ENCODE data around the gene C12orf56.
"Not testable (repeated sequence)": the region's sequence is repeated elsewhere in the genome, so short reads cannot be mapped to it uniquely, and the experiment has no call there.

C12orf56 gene

DNA sequence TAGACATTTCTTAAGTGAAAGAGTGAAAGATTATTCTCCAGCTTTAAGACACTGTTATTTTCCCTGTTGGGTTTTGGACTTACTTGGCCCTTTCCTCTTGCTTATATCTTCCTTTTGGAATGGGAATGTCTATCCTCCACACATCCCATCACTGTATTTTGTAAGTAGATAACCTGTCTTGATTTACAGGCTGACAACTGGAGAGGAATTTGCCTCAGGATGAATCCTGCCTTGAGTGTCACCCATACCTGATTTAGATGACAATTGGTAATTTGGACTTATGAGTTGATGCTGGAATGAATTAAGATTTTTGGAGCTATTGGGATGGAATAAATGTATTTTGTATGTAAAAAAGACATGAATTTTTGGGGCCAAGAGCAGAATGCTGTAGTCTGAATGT lies 94.3 kb downstream of the C12orf56 start:
- DNase-seq, result no peak

DNA sequence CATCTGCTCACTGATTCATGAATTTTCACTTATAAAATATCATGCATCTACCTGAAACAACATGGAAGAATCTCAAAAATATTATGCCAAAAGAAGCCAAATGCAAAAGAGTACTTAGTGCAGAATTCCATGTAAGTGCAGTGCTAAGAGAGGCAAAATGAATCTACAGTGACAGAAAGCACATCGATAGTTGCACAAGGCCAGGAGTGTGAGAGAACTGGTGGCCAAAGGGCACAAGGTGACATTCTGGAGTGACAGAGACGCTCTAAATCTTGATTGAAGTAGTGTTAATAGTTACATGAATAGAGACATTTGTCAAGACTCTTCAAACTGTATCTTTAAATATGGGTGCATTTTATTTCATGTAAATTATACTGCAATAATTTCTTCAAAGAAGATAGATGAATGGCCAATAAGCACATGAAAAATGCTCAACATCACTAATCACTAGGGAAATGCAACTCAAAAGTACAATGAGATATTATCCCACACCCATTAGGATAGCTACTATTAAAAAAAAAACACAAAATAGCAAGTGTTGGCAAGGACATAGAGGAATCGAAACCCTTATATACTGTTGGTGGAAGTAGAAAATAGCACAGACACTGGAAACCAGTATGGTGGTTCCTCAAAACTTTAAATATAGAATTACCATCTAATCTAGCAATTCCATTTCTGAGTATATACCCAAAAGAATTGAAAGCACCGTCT lies 96.7 kb downstream of the C12orf56 start:
- DNase-seq, result no peak

DNA sequence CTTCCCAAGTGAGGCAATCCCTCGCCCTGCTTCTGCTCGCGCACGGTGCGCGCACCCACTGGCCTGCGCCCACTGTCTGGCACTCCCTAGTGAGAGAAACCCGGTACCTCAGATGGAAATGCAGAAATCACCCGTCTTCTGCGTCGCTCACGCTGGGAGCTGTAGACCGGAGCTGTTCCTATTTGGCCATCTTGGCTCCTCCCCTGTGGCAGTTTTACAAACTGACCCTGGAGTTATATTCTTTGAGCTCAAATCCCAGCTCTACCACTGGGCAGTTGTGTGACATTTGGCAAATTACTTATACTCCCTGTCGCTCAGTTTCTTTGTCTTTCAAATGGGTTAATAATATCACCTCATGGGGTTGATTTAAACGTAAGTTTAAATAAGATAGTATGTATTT lies 97.4 kb downstream of the C12orf56 start:
- DNase-seq, result not testable (repeated sequence)

DNA sequence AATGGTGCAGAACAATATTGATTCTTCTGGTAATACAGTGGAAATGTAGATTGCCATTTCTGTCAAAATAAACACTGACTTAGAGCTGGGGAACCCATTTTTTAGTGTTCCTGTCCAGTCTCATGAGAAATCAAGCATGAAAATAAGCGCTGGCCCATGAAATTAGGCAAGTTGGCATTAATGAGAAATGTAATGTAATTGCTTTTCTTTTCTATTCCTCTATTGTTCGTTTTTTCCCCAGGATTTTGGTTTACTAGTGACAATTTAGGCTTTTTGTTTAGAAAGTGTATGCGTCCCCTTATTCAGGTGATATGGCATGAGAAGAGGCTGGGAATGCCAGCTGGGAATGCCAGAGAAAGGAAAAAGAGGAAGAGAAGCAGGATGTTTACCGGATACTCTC lies 104.0 kb downstream of the C12orf56 start:
- no peak for DNase-seq

DNA sequence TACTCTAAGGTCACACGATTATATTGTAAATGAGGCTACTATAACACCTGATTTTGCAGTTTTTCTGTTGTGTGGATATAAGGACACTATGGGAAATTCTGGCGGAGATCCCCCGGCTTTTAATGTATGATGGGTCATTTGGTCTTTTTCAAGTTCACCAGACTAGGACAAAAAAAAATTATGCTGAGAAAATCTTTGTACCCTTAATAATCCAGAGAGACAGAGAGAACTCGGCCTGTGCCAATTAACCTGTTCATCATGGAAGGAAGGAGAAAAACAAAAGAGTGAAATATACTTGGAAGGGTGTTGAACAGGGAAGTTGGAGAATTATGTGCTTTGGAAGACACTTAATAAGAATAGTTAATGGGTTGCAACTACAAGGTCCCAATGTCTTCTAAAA lies 106.3 kb downstream of the C12orf56 start:
- DNase-seq, result no peak

DNA sequence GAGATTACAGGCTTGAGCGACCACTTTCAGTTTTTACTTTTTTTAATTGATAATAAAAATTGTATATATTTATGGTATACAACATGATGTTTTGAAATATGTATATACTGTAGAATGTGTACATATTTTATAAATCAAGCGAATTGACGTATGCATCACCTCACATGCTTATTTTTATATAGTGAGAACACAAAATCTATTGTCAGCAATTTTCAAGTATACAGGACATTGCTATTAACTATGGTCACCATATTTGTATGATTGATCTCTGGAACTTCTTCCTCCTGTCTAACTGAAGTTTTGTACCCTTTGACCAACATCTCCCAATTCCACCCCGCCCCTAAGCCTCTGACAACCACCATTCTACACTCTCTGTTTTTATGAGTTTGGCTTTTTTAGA lies 112.1 kb downstream of the C12orf56 start:
- no peak for DNase-seq

DNA sequence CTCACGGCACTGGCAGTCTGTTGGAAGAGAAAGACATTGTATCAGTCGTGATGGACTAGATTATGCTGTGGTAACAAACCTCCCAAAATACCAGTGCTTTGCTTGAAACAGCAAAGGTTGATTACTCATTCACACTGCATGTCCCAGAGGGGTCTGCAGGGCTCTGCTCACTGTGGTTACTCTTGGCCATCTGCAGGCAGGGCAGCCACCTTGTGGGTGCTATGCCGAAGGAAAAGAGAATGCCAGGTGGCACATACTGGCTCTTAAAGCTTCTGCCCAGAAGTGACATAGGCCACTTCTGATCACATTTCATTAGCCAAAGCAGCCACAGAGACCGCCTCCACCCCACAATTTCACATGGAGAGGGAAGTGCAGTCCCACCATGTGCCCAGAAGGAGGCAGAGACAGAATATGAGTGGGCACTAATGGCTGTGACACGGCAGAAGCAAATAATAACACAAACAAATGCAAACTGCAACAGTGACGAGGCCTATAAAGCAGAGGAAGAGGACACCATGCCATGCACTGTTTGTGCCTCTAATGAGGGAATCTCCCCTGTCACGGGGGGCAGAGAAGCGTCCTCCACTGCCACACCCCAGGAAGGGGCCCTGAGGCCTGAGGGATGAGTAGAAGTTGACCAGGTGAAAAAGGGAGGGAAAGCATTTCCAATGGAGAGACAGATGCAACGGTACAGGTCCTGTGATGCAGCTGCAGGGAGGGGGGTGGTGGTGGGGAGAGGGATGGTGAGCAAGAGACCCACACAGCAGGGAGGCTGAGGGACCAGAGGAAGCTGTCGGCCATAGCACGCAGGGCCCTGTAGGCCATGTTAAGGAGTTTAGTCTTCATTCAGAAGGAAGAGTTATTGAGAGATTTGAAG lies 116.8 kb downstream of the C12orf56 start:
- peak in 1 of 6 experiments; percentile 5 for DNase-seq

DNA sequence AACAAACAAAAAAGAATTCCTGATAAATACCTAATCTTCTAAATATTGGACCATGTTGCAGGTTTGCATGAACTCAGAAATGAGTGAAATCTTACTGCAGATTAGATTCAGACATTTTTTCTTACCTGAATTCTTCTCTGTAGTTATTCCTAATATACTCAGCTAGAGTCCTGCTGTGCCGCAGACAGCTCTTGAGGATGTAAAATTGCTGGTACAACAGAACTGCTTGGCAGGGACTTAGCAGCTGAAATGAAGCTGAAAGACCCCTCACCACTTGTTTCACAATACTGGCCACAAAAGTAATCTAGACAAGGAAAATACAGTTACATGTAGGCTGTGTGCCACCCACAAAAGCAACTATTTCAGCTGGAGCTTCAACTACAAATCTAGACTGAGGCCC lies 120.1 kb downstream of the C12orf56 start:
- no peak for DNase-seq

DNA sequence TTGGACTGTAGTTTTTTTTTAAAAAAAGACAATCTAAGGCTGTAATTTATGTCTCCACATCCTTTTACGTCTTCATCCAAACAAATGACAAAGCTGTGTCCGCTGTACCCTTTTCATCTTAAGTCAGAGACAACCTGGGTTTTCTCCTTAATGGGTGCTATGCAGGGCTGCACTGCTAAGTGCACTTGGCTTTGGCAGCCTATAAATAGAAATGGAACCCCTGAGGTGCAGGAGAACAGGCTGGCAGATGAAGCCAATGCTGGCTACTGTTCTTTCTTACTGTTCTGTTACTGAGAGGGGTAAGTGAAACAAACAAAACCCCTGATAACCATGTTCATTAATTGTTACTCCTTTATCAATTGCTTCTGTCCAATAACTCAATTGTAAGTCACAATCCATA lies 121.4 kb downstream of the C12orf56 start:
- DNase-seq, result no peak

DNA sequence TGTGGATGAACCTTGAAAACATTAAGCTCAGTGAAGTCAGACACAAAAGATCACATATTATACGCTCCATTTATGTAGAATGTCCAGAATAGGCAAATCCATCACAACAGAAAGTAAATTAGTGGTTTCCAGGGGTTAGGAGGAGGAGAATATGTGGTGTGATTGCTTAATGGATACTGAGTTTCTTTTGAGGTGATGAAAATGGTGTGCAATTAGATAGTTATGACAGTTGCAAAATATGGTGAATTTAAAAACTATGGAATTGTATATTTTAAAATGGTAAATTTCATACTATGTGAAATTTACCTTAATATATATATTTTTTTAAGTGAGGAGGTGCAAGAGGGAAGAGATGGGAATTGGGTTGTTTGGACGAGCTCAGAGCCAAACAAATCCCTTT lies 122.1 kb downstream of the C12orf56 start:
- DNase-seq, result no peak

DNA sequence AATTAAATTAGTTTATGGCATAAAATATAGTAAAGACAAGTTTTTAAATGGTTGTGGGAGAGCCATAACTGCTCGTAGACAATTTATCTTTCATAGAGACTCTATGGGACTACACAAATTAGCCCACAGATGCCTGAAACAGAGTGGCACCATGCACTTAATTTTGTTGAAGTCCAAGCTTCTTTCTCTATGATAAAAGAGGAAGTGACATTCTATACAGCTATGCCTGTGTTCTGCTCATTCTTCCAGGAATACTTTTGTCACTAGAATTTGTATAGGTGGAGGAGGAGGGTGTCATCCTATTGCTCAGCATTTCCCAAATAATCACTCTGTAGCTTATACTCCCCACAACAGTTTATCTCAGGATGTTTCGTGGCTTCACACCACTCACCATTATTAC lies 124.7 kb downstream of the C12orf56 start:
- no peak for DNase-seq

DNA sequence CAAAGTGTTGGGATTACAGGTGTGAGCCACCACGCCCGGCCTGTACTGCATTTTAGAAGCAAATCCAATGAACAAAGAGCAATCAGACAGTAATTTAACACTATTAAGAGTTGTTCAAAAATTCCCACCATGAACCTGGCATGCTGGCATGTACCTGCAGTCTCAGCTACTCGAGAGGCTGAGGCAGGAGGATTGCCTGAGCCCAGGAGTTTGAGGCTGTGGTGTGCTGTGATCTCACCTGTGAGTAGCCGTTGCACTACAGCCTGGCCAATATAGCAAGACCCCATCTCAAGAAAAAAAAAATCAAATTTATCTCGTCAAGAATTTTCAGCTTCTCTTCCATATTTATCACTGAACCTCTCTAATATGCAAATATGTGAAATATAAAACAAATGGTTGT lies 128.7 kb downstream of the C12orf56 start:
- no peak for DNase-seq

DNA sequence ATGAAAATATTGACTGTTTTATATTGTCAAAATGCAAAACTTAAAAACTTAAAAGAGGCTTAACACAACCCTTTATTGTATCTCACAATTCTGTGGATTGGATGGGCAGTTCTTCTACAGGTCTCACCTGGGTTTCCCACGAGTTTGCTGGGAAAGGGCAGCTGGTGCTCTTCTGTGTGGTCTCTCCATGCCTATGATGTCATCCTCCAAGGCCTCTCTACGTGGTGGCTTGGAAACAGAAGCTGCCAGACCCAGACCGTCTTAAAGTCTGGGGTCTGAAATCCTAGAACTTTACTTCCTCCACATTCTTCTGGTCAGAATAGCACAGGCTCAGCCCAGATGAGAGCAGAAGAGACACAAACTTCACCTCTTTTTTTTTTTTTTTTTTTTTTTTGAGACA lies 132.0 kb downstream of the C12orf56 start:
- no peak for DNase-seq

DNA sequence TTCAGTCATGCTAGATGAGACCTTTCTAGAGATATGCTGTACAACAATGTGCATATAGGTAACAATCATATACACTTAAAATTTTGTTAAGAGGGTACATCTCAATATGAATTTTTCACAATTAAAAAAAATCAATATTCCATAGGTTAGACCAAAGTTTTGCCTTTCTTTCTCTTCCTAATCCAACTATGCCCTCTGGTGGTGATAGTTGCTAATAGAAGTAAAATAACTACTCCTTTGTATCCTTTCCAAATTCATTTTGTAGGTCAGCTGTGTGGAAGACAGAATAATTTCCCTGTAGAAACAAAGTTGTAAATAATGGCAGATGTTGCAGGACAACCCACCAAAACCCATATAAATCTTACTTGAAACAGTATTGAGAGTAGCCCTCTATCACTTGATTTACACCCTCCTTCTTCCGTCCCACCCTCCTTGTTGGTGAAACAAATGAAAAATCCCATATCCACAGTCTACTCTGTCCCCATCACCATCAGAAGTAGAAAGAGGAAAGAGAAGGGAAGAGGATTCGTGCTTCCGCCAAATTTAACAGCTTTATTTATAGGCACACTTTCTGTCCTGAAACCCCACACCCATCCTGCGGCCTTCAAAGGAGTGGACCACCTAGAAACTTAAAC lies 134.3 kb downstream of the C12orf56 start:
- DNase-seq, result peak in 3 of 6 experiments; percentile 20 to 61 (median 59)

DNA sequence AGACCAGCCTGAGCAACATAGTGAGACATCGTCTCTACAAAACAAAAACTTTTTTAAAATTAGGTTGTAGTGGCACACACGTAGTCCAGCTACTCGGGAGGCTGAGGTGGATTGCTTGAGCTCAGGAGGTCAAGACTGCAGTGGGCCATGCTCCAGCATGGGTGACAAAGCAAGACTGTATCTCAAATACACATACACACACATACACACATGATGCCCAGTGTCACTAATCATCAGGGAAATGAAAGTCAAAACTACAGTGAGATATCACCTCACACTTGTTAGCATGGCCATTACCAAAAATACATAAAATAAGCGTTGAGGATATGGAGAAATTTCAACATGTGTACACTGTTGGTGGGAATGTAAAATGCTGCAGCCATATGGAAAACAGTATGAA lies 135.3 kb downstream of the C12orf56 start:
- DNase-seq, result no peak

DNA sequence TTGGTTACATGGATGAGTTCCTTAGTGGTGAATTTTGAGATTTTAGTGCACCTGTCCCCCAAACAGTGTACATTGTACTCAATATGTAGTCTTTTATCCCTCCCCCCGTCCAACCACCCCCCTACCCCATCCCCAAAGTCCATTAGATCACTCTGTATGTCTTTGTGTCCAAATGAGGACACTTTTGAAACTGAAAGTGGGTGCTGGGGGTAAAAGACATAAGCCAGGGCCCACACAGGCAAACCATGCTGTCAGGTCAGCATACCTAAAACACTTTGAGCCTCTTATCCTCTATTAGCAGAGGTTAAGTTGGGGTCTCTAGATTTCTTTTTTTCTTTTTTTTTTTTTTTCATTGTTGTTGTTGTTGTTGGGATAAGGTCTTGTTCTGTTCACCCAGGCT lies 137.2 kb downstream of the C12orf56 start:
- DNase-seq, result no peak

DNA sequence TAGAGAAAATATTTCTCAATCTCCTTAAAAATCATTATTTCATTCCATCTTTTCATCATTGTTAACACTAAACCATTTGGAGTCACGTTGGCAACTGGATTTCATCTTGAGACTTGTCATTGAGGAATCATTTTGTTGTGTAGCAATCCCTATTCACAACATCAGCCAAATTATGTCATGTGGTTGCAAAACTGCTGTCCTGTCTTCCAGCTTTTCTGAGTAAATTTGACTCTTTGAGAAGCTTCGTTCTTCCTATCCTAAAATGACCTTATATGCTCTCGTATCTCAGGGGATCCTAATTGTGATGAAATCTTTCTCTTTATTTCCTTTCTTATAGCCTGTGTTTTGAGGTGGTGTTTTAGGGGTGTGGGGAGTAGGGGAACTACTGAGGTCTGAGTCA lies 137.9 kb downstream of the C12orf56 start:
- DNase-seq, result no peak

DNA sequence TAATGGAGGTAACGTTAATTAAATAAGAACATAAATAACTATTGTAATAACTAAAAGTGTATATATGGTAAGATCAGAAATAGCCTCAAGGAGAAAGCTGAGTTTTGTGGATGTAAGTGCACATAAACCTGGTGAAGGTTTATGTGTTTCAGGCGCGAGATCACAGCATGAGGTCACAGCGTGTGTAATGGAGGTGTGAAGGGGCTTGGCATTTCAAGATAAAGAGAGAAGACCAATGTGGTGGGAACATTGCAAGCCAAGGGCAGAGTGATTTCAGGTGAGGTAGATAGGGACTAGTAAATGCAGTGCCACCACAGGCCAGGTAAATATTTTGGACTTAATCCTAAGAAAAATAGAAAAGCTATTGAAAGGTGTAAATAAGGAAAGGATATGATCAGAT lies 146.7 kb downstream of the C12orf56 start:
- no peak for DNase-seq

DNA sequence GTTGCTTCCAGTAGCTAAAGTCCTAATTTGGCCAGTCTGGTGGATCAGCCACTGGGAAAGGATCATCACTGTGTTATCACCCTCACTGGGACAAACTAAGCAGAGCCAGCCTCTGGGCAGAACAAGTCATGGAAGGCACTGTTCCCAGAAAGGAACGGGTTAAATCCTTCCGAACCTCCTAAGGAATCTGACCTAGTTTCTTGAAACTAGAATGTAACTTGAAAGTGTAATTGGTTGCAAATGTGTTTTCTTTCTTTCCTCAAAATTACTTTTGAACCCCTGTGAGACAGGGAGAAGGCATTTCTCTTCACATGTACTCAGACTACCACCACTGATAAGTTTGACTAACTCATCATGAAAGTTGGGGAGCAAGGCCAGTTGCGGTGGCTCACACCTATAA lies 149.8 kb downstream of the C12orf56 start:
- DNase-seq, result no peak

DNA sequence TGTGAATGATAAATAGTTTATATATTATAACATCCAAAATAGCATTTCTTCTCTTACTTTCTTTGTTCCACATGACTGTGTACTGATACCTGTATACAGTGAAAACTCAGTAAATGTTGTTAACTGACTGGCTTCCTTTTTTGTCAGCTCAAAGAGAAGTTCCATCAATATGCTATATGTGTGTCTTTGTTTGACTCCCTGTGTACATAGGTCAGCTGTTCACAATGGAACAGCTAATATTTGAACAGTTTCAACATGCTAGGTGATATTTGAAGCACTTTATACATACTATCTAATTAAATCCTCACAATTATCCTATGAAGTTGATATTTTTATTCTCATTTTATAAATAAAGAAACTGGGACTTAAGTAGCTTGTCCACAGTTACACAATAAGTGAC lies 153.2 kb downstream of the C12orf56 start:
- DNase-seq, result no peak

DNA sequence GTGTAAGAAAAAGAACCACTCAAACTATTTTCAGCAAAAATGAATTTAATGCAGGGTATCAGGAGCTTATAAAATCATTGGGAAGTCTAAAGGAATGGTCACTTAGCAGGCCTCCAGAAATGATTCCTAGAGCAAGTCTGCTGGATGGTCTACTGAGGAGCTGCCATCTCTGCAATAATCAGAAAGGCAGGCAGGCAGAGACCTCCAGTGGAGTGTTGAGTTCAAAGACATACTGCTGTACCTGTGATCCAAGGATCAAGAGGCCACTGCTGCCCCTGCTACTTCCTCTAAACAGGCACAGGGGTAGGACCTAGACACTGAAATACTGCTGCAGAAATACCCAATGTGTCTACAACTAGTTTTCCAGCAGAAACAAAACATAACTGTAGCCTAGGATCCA lies 154.0 kb downstream of the C12orf56 start:
- no peak for DNase-seq

DNA sequence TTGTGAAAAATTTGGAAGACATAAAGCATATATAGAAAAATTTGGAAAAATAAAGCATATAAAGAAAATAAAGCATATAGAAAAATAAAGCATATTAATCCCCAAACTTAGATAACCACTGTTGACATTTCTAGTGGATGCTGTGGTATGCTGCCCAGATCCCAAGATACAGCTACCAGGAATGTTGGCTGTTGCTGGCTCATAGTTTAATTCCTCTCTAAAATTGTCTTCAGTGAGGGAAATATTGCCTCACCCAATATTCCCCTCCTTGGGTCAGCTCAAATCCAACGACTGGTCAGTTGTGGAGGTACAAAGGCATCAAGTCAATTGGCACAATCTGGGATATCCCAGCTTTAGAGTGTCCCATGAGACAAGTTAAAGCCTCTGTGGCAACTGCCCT lies 158.4 kb downstream of the C12orf56 start:
- DNase-seq, result no peak

DNA sequence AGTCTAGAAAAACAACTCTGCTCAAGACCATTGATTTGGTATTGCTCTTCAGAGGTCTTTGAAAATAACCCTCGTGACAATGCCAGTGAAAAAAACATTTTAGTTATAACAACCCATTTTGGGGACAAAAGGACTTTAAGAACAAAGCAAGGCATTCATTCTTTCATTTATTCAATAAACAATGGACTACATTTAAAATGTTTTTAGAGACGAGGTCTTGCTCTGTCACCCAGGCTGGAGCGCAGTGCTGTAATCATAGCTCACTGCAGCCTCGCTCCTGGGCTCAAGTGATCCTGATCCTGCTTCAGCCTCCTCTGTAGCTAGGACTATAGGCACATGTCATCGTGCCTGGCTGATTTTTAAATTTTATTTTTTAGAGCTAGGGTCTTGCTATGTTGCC lies 160.8 kb downstream of the C12orf56 start:
- no peak for DNase-seq

DNA sequence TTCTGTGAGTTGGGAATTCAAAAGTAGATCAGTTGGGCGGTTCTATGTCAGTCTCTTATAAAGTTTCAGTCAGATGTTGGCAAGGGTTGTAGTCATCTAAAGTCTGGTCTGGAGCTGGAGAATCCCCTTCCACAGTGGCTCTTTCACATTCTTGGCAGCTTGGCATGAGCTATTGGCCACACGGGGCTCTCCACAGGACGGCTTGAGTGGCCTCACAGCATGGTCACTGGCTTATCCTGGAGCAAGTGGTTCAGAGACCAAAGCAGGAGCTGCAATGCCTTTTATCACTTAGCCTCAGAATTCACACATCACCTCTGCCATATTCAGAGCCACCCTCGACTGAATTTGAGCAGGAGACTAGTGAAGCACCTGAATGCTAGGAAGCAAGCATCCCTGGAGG lies 161.3 kb downstream of the C12orf56 start:
- no peak for DNase-seq

Data from stimulated activated naive CD4-positive, alpha-beta T cell (primary cell).